K562 (cell line): ENCODE results near the gene AHCY.

Source experiments
- E2F1 ChIP-seq: sonication (generic); formaldehyde crosslinking; IDR thresholded peaks from 2 replicates; pipeline ENCODE4 v1.8.1; 2023; ENCODE audit warnings: mild to moderate bottlenecking, missing genetic modification reagents, moderate library complexity
- POLR2A ChIP-seq: fragments of 450-650 bp; conservative IDR thresholded peaks from 2 replicates; pipeline ENCODE4 v1.6.1; 2016
- POLR2AphosphoS5 ChIP-seq: IDR thresholded peaks from 2 replicates; pipeline ENCODE4 v1.6.1; 2011; ENCODE audit warnings: mild to moderate bottlenecking, low read depth, low read length, moderate library complexity; ENCODE audit not compliant: control insufficient read depth, insufficient read depth
- STAT6 ChIP-seq: sonication (generic); formaldehyde crosslinking; IDR thresholded peaks from 2 replicates; pipeline ENCODE4 v1.8.1; 2023; ENCODE audit warnings: mild to moderate bottlenecking, missing genetic modification reagents
- ZNF274 ChIP-seq: IDR thresholded peaks from 2 replicates; pipeline ENCODE4 v1.6.1; 2011; ENCODE audit warnings: low read depth, mild to moderate bottlenecking, low read length, moderate library complexity, borderline replicate concordance

- TF ChIP-seq STAT6 (CRISPR knock-in tag) (no peak), ZNF274 (no peak), POLR2A (no peak), POLR2AphosphoS5 (no peak), E2F1 (CRISPR knock-in tag) (no peak)
These were observed 63.0 kb downstream of the AHCY start for GRCh38 chr20:34240121-34240520.
